HG02588 (cell line): ENCODE results near the gene BBS9.

Experiments used
- ATAC-seq: cut with Tn5 transposase; IDR thresholded peaks from one replicate; pipeline ENCODE4 v1.9.1; 2021; ENCODE audit warnings: mild to moderate bottlenecking, moderate library complexity; ENCODE audit not compliant: unreplicated experiment

The BBS9 gene

GRCh38 chr7:33351709-33352108, 222.3 kb downstream of the BBS9 start:
- no peak for ATAC-seq

DNA sequence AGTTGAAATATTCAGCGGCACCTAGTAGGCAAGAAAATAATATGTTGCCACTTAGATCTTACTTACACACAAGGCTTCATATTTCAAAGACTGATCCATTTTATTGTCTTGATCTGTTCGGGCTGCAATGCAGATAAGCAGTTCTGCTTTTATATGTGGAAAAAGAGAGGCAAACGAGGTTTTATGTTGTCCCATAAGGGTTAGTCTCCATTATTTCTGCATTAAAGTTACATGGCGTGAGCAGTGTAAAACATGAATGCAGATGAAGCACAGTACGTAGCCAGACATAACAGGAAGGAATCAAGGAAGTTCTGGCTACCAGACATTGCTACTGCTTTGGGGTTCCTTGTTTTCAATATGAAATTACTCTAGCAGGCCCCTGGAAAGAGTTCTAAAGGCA, 224.8 kb downstream of the BBS9 start:
- ATAC-seq: no peak

- no peak for ATAC-seq
Observed at GRCh38 chr7:33355386-33355785, 226.0 kb downstream of the BBS9 start.

DNA sequence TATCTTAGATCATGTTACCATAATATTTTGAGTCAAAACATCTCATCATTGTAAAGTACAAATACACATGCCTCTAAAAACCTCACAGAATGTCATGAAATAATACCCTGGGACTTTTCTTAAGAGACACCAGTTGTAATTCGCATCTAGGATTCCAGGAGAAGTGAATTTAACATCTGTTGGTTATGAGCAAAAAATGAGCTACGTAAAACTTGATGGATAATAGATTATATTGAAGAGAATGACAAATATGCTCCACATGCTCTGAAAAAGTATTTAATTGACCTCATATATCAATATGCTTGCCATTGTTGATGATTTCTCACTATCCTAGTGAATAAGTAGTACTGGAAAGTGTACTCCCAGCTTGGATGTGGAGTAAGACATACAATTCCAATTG, 227.0 kb downstream of the BBS9 start:
- no peak for ATAC-seq

- no peak for ATAC-seq
Observed at GRCh38 chr7:33357846-33358245, 228.5 kb downstream of the BBS9 start.

DNA sequence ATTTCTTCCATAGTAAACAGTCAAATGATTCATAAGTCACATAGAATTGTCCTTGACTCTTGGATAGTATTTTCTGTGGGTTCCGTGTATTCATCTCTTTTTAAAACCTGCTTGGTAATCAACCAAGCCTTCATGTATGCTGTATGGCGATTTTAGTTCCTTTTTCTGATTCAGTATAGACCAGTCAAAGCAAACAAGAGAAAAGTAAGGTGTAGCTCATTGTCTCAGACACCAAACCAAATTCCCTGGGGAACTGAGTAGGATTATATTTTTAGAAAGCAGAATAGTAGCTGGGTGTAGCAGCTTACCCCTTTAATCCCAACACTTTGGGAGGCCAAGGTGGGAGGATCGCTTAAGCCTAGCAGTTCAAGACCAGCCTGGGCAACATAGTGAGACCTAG, 240.5 kb downstream of the BBS9 start:
- no peak for ATAC-seq

DNA sequence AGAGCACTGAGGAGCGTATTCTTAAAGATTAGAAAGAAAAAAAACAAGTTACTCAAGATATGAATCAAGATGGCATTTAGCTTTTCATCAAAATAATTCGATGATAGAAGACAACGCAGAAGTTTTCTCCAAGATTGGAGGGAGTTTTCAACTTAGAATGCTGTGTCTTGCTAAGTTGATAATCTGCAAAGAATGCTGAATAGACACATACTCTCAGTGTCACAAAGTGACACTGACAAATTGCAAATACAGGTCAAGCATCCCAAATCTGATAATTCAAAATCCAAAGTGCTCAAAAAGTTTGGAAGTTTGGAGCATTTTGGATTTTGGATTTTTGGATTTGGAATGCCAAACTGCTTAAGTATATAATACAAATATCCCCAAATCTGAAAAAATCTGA, 243.8 kb downstream of the BBS9 start:
- ATAC-seq: no peak

DNA sequence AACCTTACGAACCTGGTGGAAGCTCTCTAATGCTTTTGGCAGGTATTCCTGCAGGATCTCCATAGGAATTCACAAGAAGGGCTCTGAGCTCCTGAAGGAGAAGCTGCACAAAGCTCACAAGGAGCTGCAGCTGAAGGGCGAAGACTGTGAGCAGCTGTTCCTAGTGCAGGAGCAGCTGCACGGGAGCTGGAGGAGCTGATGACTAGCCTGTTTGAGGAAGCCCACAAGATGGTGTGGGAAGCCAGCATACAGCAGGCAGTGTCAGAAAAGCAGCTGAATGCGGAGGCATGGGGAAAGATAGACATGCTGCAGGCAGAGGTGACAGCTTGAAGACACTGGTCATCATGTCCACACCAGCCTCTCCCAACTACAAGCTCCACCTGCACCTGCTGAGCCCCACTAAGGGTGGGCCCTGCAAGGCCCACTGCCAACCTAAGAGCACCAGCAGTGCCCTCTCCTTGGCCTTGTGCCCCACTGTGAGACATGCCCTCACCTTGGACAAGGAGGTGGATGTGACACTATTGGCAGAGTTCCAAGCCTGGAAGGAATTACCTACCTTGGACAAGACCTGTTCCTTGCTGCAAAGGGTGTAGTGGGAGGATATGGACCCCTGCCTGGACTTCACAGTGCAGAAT, 250.6 kb downstream of the BBS9 start:
- no peak for ATAC-seq

GRCh38 chr7:33388332-33388731, 259.0 kb downstream of the BBS9 start:
- ATAC-seq: no peak

DNA sequence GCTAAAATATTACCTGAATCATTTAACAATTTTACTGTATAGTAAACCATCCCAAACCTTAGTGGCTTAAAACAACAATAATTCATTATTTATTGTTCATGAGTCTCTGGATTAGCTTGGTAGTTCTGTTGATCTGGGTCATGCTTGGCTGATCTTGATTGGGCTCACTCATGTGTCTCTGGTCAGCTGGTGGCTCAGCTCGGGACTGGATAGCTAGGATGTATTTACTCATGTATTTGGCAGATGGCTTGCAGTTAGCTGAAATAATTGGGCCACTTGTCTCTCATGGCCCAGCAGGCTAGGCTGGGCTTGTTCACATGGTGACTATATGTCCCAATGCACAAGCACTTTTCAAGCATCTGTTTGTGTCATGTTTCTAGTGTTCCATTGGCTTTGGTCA, 262.8 kb downstream of the BBS9 start:
- no peak for ATAC-seq

DNA sequence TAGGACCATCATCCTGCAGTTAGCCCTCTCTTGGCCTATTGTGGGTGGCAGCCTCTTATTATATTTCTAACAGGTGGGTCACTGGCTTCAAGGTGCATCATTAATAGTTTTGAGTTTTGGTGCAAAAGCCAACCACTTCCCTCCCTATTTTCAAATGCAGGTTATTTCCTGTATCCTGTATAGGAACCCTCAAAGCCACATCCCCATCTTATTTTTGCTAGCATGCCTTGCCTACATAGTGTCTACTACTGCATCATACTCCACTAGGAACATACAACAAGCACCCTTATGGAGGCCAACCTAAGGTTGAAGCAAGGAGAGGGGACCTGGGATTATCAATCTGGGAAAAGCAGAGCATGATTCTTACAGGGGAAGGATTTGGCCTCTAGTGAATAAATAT, 264.4 kb downstream of the BBS9 start:
- ATAC-seq: no peak

GRCh38 chr7:33395340-33395739, 266.0 kb downstream of the BBS9 start:
- no peak for ATAC-seq

DNA sequence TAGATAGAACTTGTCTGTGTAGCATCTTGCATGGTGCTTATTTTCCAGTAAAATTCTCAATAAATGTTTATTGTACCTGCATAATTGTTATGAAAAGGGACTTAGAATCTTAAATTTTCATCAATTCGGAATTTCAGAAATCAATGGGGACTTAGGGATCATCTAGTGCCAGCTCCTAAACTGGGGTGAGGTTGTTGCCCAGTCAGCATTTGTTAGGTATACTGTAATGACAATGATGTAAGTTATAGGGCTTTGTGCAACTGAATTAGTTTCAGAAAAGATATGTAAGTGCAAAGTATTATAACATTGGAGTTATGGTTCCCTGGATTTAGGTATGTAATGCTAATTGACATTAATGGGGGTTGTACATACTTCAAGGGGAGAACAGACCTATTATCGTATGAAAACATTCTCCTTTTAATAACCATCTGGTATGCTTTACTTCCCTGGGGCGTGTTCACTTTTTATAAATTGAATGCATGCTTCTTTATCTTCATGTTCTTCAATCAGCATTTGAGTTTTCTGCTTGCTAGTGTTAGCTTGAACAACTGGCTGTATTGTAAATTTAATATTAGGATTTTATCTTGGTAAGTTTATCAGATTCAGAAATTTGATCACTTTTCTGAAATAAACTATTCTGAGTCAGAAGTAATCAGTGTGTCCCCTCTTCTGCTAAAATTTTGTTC, 270.3 kb downstream of the BBS9 start:
- ATAC-seq: no peak

DNA sequence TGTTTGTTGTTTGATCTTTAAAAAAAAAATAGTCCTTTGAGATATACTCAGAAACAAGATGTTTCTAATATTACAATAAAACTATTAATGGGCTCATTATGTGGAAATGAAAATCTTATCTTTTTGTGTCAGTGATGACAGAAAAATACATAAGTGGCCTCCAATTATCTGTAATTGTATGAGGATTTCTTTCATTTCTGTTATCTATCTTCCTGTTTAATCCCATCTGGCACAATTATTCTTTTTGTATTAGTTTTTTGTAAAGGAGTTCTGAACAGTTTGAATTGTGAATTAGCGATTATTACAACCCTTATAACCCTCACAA, 270.8 kb downstream of the BBS9 start:
- ATAC-seq: no peak

- ATAC-seq: no peak
Observed at GRCh38 chr7:33410266-33410665, 280.9 kb downstream of the BBS9 start.

GRCh38 chr7:33411020-33411419, 281.7 kb downstream of the BBS9 start:
- no peak for ATAC-seq

DNA sequence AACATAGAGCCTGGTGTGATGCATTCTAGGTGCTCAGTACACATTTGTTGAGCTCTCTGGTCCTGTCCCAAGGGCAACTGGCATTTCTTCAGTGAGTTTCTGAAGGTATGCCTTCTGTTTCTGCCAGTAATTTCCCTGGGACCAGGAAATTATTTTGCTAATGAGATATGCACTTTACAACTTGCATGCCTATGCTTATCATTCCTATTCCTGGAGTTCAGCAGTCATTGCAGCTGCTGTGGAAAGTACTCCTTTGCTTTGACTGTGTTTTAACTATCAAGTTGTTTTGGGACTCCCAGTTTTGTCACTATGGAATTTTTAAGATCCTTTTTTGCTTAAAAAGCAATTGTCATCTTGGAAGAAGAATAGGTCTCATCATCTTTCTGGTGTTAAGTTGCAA, 283.0 kb downstream of the BBS9 start:
- ATAC-seq: no peak

- no peak for ATAC-seq
Observed at GRCh38 chr7:33418251-33418701, 288.9 kb downstream of the BBS9 start.

- no peak for ATAC-seq
Observed at GRCh38 chr7:33420311-33420940, 291.1 kb downstream of the BBS9 start.

DNA sequence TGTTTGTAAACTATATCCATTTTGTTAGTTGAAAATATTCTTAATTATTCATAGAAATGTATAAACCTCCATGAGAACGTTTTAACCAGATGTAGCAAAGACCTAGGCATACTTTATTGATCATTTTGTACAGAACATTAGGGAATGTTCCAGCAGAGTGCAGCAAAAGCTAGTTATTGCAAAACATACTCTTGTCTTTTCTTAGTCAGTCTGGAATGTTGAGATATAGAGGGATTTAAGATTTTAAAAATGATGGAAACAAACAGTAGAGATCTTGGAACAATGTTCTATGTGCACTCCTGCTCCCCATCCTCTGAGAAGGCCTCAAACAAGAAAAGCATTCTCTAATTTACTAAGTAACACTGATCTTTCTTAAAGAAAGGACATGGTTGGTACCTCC, 292.1 kb downstream of the BBS9 start:
- ATAC-seq: no peak

GRCh38 chr7:33422141-33422540, 292.8 kb downstream of the BBS9 start:
- ATAC-seq: no peak

- peak; percentile 47 for ATAC-seq
Observed at GRCh38 chr7:33422825-33423645, 293.7 kb downstream of the BBS9 start.
